Tibial nerve (tissue), 3 donors: ENCODE results near the gene DGKI.

Experiments
- POLR2A ChIP-seq, 2 donors: fragments of 450-650 bp; IDR thresholded peaks; one replicate each; pipeline ENCODE4 v1.6.1; 2017; ENCODE audit warnings: antibody characterized with exemption in 2 of 2, mild to moderate bottlenecking in 2 of 2, moderate library complexity in 2 of 2
- TF ChIP-seq, protein P1 (sequence below), 5 experiments: fragments of 200-600 bp in 3 of 5; fragments of 450-650 bp in 2 of 5; sonication (generic) in 3 of 5; IDR thresholded peaks; one replicate each; pipeline ENCODE4 v1.5.1; 2016 to 2019; ENCODE audit warnings: antibody characterized with exemption in 5 of 5, mild to moderate bottlenecking in 3 of 5, moderate library complexity in 2 of 5

- TF ChIP-seq, protein P1, sequence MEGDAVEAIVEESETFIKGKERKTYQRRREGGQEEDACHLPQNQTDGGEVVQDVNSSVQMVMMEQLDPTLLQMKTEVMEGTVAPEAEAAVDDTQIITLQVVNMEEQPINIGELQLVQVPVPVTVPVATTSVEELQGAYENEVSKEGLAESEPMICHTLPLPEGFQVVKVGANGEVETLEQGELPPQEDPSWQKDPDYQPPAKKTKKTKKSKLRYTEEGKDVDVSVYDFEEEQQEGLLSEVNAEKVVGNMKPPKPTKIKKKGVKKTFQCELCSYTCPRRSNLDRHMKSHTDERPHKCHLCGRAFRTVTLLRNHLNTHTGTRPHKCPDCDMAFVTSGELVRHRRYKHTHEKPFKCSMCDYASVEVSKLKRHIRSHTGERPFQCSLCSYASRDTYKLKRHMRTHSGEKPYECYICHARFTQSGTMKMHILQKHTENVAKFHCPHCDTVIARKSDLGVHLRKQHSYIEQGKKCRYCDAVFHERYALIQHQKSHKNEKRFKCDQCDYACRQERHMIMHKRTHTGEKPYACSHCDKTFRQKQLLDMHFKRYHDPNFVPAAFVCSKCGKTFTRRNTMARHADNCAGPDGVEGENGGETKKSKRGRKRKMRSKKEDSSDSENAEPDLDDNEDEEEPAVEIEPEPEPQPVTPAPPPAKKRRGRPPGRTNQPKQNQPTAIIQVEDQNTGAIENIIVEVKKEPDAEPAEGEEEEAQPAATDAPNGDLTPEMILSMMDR (IDR thresholded peaks at IDR 0.05): no peak
- no peak for TF ChIP-seq POLR2A (IDR thresholded peaks at IDR 0.05)
These were observed 213.6 kb downstream of the DGKI start for GRCh38 chr7:137633133-137633532.
